ENCODE measurements around the gene ARAP2.

ARAP2 gene

DNA sequence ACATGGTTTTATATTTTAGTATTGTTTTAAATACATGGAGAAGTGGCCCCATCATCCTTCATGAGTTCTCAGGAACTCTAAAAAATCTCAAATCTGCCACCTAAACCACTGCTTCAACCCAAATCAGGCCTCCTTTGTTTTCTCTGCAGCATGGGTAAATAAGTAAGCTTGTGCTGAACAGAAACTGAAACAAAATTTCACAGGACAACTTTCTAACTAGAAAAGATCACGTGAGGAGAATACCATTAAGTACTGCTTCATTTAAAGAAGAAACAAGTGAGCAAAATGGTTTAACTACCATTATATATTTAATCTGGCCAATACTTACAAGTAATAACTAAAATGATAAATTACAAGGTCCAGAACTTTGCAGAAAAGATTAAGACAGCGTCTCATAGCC, 2.5 kb downstream of the ARAP2 start:
- no peak overlapping the region for H3K4me3 ChIP-seq (ENCODE audit: low read depth, low read length)
- TF ChIP-seq, protein P1, sequence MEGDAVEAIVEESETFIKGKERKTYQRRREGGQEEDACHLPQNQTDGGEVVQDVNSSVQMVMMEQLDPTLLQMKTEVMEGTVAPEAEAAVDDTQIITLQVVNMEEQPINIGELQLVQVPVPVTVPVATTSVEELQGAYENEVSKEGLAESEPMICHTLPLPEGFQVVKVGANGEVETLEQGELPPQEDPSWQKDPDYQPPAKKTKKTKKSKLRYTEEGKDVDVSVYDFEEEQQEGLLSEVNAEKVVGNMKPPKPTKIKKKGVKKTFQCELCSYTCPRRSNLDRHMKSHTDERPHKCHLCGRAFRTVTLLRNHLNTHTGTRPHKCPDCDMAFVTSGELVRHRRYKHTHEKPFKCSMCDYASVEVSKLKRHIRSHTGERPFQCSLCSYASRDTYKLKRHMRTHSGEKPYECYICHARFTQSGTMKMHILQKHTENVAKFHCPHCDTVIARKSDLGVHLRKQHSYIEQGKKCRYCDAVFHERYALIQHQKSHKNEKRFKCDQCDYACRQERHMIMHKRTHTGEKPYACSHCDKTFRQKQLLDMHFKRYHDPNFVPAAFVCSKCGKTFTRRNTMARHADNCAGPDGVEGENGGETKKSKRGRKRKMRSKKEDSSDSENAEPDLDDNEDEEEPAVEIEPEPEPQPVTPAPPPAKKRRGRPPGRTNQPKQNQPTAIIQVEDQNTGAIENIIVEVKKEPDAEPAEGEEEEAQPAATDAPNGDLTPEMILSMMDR (IDR thresholded peaks at IDR 0.05; ENCODE audit: low read depth, low read length): no peak

DNA sequence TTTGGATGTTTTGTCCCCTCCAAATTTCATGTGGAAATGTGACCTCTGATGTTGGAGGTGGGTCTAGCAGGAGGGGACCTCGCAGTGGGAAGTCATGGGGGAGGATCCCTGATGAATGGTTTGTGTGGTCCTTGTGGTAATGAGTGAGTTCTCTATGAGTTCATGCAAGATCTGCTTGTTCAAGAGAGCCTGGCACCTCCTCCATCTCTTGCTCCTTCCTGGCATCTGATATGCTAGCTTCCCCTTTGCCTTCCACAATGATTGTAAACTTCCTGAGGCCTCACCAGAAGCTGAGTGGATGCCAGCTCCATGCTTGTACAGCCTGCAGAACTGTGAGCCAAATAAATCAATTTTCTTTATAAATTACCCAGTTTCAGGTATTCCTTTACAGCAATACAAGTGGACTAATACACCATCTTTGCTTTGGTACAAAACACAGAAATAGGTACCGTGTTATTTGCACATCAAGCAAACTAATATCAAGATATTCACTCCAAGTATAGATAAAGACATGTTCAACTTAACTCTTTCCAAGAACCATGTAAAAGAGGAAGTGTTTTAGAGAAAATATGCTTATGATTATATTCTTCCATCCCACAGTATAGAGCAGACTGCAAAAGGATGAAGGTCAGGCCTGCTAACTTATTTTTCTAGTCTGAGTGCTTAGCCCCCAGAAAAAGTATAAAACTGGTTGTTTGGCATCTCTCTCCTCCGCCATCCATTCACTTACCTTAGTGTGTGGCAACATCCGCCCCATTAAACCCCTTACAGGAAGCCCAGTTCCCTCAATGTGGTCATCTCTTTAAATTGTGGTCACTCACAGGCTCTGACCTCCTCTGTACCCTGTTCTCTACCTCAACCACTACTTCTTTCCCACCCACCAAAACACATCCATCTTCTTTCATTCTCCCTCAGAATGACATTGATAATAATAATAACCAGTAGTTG, 6.7 kb downstream of the ARAP2 start:
- TF ChIP-seq, protein P1 (IDR thresholded peaks at IDR 0.05; ENCODE audit: low read depth, low read length): no peak
- H3K4me3 ChIP-seq (ENCODE audit: low read depth, low read length): no peak overlapping the region

DNA sequence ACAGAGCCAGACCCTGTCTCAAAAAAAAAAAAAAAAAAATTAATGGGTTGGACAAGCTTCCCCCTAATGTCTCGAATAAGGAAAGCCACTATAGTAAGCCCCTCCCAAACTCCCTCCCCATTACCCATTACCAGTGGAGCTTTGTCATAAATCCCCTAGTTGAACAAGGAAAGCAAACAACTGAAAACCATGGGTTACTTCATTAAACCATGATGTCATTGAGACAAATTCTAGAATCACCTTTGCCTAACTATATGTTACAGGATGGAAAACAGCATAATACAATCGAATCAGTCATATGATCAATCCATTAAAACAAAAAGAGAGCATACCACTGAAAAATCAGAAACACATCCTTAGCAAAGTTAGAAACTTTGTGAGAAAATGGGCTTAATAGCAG, 8.2 kb downstream of the ARAP2 start:
- TF ChIP-seq, protein P1 (IDR thresholded peaks at IDR 0.05; ENCODE audit: low read depth, low read length): no peak
- no peak overlapping the region for H3K4me3 ChIP-seq (ENCODE audit: low read depth, low read length)

DNA sequence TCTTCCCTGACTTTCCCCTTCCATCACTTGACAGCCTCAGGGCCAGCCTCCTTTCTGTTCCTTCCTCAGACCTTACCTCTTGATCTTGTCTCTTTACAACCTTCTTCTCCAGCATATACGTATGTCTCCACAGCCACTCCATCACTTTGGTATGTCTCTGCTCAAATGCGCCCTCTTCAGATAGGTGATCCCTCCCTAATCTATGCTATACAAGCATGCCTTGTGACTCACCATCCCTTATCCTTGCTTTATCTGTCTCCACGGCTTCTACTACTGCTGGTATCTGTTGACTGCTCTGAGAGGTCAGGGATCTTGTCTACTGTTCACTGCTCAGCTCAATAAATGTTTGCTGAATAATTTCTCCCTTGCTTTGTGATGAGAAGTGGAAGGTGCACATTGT, 9.0 kb downstream of the ARAP2 start:
- TF ChIP-seq, protein P1 (IDR thresholded peaks at IDR 0.05; ENCODE audit: low read depth, low read length): no peak
- no peak overlapping the region for H3K4me3 ChIP-seq (ENCODE audit: low read depth, low read length)

DNA sequence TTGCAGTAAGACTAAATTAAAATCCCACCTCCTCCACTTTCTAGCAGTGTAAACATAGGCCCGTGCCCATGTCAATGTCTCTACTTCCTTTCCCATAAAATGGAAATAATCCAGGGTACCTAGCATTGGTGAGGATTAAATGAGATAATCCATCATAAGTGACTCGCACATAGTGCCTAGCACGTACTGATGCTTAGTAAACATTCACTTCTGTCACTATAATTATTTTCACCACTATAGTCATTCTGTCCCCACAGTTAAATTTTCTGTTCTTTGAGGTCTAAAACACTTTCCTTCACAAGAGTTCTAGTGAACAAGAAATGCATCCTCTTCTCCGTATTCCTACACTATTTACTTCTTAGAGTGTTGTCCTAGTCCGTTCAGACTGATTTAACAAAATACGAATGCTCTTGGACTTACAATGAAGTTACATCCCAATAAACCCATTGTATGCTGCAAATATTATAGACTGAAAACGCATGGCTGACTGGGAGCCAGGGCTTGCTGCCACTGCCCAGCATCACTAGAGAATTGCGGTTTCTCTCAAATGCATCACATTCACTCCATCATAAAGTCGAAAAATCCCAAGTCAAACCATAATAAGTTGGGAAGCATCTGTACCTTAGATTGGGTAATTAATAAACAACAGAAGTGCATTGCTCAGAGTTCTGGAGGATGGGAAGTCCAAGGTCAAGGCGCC, 10.6 kb downstream of the ARAP2 start:
- TF ChIP-seq, protein P1 (IDR thresholded peaks at IDR 0.05; ENCODE audit: low read depth, low read length): no peak
- H3K4me3 ChIP-seq (ENCODE audit: low read depth, low read length): no peak overlapping the region

DNA sequence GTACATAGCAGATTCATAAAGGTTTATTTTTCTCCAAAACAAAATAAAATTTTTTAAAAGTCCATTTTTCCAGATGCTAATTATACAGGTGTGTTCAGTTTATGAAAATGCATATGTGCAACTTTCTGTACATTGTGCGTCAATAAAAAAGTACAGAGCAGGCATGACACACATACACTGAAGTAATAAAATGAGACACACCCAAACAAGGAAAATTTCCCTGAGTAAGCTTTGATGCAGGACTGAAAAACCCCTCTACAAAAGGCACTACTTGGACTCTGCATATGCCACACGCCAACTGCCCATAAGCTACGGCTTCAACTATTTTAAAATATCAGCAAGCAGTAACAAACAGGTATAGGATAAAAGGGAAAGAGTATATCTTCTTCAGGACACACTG, 13.8 kb downstream of the ARAP2 start:
- H3K4me3 ChIP-seq (ENCODE audit: low read depth, low read length): no peak overlapping the region
- TF ChIP-seq, protein P1 (IDR thresholded peaks at IDR 0.05; ENCODE audit: low read depth, low read length): no peak

DNA sequence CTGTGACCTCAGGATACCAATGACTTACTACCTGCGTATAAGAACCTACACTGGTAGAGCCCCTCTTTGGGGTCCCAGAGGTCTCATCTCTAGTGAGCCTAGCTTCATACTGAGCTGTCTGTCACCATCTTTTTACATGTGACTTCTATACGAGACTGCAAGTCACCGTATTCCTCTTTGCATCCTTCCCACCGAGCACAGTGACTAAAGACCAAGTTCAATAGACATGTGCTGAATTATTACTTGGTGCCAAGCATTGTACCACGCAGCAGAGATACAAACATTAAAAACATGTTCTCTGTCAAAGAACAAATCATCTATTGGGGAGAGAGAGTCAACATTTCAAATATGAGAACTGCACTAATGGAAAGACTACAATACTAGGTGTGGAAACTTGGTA, 16.4 kb downstream of the ARAP2 start:
- H3K4me3 ChIP-seq (ENCODE audit: low read depth, low read length): no peak overlapping the region
- TF ChIP-seq, protein P1 (IDR thresholded peaks at IDR 0.05; ENCODE audit: low read depth, low read length): no peak
